Esophagus squamous epithelium (tissue), 5 donors: ENCODE data around the gene STAT1. TPM values are rescaled to one million over a fixed set of nuclear protein-coding genes. Genes with fewer than 3 reads are reported as not detected.

Experiments
- DNase-seq: peaks from one replicate; lab custom pipeline; 2025; lab: John Stamatoyannopoulos, UW
- H3K27ac ChIP-seq, 4 donors: fragments of 200-600 bp; sonication (generic); one replicate each; pipeline ENCODE4 v1.5.1; 2016 to 2019; ENCODE audit warnings: mild to moderate bottlenecking in 1 of 4
- H3K27me3 ChIP-seq, 4 donors: fragments of 200-600 bp; sonication (generic); 1 replicate in 3 of 4; 2 replicates in 1 of 4; pipeline versions ENCODE4 v1.5.1 to v1.6.0; 2017 to 2021; ENCODE audit warnings: antibody characterized with exemption in 1 of 4
- H3K36me3 ChIP-seq, 3 donors: fragments of 200-600 bp; sonication (generic); one replicate each; pipeline ENCODE4 v1.5.1; 2016 to 2019
- H3K4me1 ChIP-seq, 3 donors: fragments of 200-600 bp; sonication (generic); one replicate each; pipeline ENCODE4 v1.5.1; 2017 to 2019
- H3K4me3 ChIP-seq, 4 donors: fragments of 200-600 bp; sonication (generic); 1 replicate in 3 of 4; 2 replicates in 1 of 4; pipeline ENCODE4 v1.5.1; 2016 to 2019; ENCODE audit warnings: mild to moderate bottlenecking in 2 of 4, moderate library complexity in 1 of 4
- H3K9me3 ChIP-seq, 3 donors: fragments of 200-600 bp; sonication (generic); one replicate each; pipeline ENCODE4 v1.5.1; 2016 to 2019
- CTCF ChIP-seq, 6 experiments: fragments of 450-650 bp in 4 of 6; fragments of 200-600 bp in 2 of 6; sonication (generic) in 2 of 6; IDR thresholded peaks; one replicate each; pipeline ENCODE4 v1.5.1; 2016 to 2019; ENCODE audit warnings: antibody characterized with exemption in 6 of 6, mild to moderate bottlenecking in 4 of 6, moderate library complexity in 4 of 6
- POLR2A ChIP-seq, 4 donors: fragments of 450-650 bp; IDR thresholded peaks; one replicate each; pipeline ENCODE4 v1.6.1; 2017; ENCODE audit warnings: antibody characterized with exemption in 4 of 4, mild to moderate bottlenecking in 4 of 4, moderate library complexity in 3 of 4
- WGBS, 2 donors: methylation state at CpG; one replicate each; pipeline ENCODE4 v1.1.5; 2018; 5-methylcytosine and 5-hydroxymethylcytosine counted together
- intact Hi-C: fragments of 100-400 bp; cut with DNase I; formaldehyde crosslinking; loops from one replicate; pipeline ENCODE4 v1.15.0; 2022
- total RNA-seq, 4 donors: library from RNA; depleted of rRNA; stranded (reverse); fragments of >200 nt; gene quantifications; one replicate each; pipeline ENCODE4 v1.1.0, GENCODE V29; 2016
- donor health status: DM: yes; HTN: yes; CAD: no.

STAT1 gene
- total RNA-seq, 4 donors from 2014 or later = 23.6 to 58.9 (median 36.1) TPM

DNA sequence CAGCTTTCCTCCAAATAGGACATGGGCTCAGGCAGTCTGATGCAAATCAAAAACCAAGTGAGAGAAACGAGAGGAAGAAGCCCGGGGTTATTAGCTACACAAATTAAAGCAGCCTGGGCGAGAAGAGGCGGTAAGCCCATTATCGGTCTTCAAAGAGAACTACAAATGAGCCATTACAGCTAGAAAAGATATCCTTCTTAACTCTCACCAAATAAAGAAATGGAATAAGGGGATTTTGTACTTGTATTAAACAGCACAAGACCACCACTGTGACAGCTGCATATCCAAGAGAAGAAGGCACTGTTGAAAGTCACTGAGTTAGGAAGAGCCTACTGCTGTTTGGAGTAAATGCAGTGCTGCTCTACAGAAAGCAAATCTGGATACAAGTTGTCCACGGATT, 32.6 kb downstream of the STAT1 start:
- Histone ChIP-seq H3K27ac (no peak overlapping the region), H3K36me3 (peaks cover 22 to 100% (median 75%) of the 10 kb centered on the region in 3 donors), H3K27me3 (no peaks in the 10 kb centered on the region), H3K4me1 (no peaks in the 10 kb centered on the region), H3K4me3 (no peak overlapping the region), H3K9me3 (no peaks in the 10 kb centered on the region)
- intact Hi-C loops = no loop called here
- 85 to 87% methylated on average over 6 of the region's 6 CpGs for WGBS, 2 donors
- no peak for TF ChIP-seq POLR2A (IDR thresholded peaks at IDR 0.05)
- TF ChIP-seq CTCF (IDR thresholded peaks at IDR 0.05) = no peak
- DNase-seq = no peak

DNA sequence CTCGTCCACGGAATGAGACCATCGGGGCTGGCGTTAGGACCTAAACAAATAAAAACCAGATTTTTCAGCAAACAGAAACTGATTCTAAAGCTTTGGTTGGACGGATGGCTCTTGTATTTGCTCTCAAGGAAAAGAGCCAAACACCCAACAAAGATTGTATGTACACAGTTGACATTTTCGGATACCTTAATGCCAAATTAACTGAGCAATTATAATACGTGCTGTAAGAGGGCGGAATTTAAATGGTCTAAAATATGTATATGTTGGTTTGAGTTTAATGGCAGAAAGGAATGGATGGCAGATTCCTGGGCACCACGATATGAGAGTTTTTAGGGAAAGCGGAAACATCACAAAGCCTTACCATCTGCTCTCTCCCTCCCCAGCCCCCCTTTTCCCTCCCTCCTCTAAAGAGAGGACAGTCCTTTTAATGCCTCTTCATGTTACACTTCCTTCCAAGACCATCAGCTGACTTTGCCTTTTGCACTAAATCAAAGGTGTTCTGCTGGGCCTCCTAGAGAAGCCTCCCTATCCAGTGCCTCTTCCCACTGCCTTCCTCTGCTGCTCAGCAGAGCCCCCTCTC, 33.3 kb downstream of the STAT1 start:
- Histone ChIP-seq H3K9me3 (no peaks in the 10 kb centered on the region), H3K27me3 (no peaks in the 10 kb centered on the region), H3K27ac (peak overlapping the region in 3 of 4 donors; percentile 40 to 54 (median 45)), H3K4me1 (no peaks in the 10 kb centered on the region), H3K36me3 (peaks cover 22 to 100% (median 75%) of the 10 kb centered on the region in 3 donors), H3K4me3 (no peak overlapping the region)
- no peak for TF ChIP-seq CTCF (IDR thresholded peaks at IDR 0.05)
- no peak for TF ChIP-seq POLR2A (IDR thresholded peaks at IDR 0.05)
- 84 to 85% methylated on average over 10 of the region's 10 CpGs for WGBS, 2 donors
- intact Hi-C loops = no loop called here
- no peak for DNase-seq

- H3K27ac ChIP-seq = peak overlapping the region in 3 of 4 donors; percentile 40 to 54 (median 45)
- no peaks in the 10 kb centered on the region for H3K4me1 ChIP-seq
- intact Hi-C loops = no loop called here
- H3K36me3 ChIP-seq = peaks cover 23 to 100% (median 75%) of the 10 kb centered on the region in 3 donors
- TF ChIP-seq CTCF (IDR thresholded peaks at IDR 0.05) = no peak
- H3K4me3 ChIP-seq = peak overlapping the region in 1 of 4 donors; percentile 16
- no peaks in the 10 kb centered on the region for H3K27me3 ChIP-seq
- peak; percentile 19 for DNase-seq
- no peaks in the 10 kb centered on the region for H3K9me3 ChIP-seq
- WGBS, 2 donors = 64 to 68% methylated on average over 8 to 13 of the region's 14 CpGs
Measured at GRCh38 chr2:190979906-190980629, 33.9 kb downstream of the STAT1 start.

DNA sequence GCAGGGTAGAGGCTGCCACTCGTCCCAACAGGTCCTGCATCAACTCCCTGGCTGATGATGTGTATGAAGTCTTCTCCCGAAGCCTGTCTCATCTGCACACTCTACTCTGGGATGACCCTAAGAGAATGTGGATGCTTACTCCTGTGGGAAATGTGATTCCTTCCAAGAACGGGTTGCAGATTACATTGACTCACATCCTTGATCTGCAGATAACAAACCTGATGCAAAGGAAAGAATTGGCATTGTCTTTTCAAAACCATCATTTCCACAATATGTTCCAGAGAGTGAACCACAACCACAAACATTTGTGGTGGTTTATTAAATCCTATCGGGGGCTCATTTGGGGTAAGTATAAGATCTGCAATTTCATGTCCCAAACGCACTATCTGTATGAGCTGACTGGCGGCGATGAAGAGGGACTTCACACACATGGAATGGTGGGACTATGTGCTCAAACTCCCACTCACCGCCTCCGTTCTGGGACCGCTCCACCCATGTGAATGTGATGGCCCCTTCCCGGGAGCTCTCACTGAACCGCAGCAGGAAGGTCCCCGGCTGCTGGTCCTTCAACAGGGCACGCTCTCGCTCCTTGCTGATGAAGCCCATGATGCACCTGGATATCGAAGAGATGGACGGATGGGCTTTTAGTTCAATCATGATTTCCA, 35.5 kb downstream of the STAT1 start:
- H3K27ac ChIP-seq = no peak overlapping the region
- H3K9me3 ChIP-seq = no peaks in the 10 kb centered on the region
- H3K4me3 ChIP-seq = no peak overlapping the region
- intact Hi-C loops = no loop called here
- H3K36me3 ChIP-seq = peaks cover 29 to 100% (median 73%) of the 10 kb centered on the region in 3 donors
- DNase-seq = no peak
- no peaks in the 10 kb centered on the region for H3K27me3 ChIP-seq
- TF ChIP-seq CTCF (IDR thresholded peaks at IDR 0.05) = no peak
- TF ChIP-seq POLR2A (IDR thresholded peaks at IDR 0.05) = no peak
- 89 to 91% methylated on average over 14 to 17 of the region's 17 CpGs for WGBS, 2 donors
- no peaks in the 10 kb centered on the region for H3K4me1 ChIP-seq

DNA sequence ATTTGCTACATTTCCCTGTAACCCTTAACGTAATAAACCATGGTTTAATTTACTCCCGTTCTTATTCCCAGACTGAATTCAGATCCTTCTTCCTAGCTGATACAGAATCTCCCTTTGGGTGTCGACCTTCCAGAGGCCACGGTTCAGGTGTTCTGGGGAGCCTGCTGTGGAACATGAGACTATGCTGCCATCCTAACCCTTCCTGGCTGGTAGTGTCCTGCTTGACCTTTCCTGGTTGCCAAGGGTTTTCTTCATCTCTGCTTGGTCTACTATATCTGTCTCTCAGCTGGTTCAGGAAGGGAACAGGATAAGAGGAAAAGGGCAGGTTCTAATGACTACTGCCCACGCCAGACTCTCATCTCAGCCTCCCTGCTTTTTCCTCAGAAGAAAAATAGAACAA, 36.5 kb downstream of the STAT1 start:
- no peak for DNase-seq
- no peaks in the 10 kb centered on the region for H3K9me3 ChIP-seq
- peaks cover 24 to 100% (median 71%) of the 10 kb centered on the region in 3 donors for H3K36me3 ChIP-seq
- intact Hi-C loops = no loop called here
- H3K27ac ChIP-seq = no peak overlapping the region
- no peak for TF ChIP-seq POLR2A (IDR thresholded peaks at IDR 0.05)
- no peak for TF ChIP-seq CTCF (IDR thresholded peaks at IDR 0.05)
- WGBS, 2 donors = 84 to 89% methylated on average over 4 to 5 of the region's 5 CpGs
- H3K4me3 ChIP-seq = no peak overlapping the region
- H3K27me3 ChIP-seq = no peaks in the 10 kb centered on the region
- peaks cover 0 to 3% (median 0%) of the 10 kb centered on the region in 3 donors for H3K4me1 ChIP-seq
